ENCODE results near the gene TRPM8. TPM values are rescaled to one million over a fixed set of nuclear protein-coding genes. Genes with fewer than 3 reads are reported as not detected.

TRPM8 gene
- total and polyA plus RNA-seq, 2 of the 13 experiments (the other 11 are each of a cell fraction or from before 2014, with no cell fraction given): 0.12 TPM; not detected in 1

DNA sequence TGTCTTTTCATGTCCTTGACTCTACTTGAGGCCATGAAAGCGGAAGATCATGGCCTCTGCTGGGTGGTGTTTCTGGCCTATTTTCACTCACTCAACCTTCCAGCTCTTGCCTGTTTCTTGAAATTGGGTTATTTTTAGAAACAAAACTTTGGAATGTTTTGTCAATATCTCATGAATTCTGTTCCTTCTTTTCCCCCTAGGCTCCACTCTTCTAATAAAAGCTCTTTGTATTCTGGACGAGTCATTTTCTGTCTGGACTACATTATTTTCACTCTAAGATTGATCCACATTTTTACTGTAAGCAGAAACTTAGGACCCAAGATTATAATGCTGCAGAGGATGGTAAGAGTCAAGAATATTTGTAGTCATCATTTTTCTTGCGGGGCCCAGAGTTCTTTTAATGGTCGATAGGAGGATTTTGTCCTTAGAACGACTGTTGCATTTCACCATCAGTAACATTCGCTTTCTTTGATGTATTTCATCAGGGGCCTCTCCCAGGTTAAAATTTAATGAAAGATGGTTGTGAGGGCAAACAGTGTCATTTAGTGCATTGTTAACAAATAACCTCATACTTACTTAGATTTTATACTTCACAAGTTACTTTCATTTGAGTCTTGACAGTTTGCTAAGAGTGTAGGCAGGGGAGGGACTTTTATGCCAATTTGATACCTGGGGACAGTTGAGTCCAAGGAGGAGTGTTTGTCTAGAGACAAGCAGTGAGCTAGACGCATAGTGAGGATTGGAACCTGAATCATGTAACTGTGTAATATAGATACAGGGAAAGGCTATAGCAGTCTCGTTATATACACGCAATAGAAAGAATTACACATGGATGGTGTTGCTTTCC, 64.6 kb downstream of the TRPM8 start (continued):
- TF ChIP-seq ZNF558 (CRISPR knock-in tag; IDR thresholded peaks at IDR 0.05; ENCODE audit: borderline replicate concordance) (no peak), ARNTL (CRISPR knock-in tag; IDR thresholded peaks at IDR 0.05) (no peak), SMC3 (IDR thresholded peaks at IDR 0.05; ENCODE audit: low read length) (no peak; the same call in 1 of the 2 replicates), XRCC5 (optimal IDR thresholded peaks at IDR 0.05; ENCODE audit: low read length) (no peak), ZNF572 (CRISPR knock-in tag; IDR thresholded peaks at IDR 0.05) (no peak), ESRRA (CRISPR knock-in tag; IDR thresholded peaks at IDR 0.05; ENCODE audit: low read depth) (0 out of 2 replicates have a peak, but pooled peaks have one; percentile 21), ZNF883 (CRISPR knock-in tag; IDR thresholded peaks at IDR 0.05; ENCODE audit: not compliant biosample characterization) (no peak), SRSF9 (IDR thresholded peaks at IDR 0.05; ENCODE audit: borderline replicate concordance, insufficient read depth, low read depth, low read length, poor library complexity, severe bottlenecking) (no peak), TEAD2 (CRISPR knock-in tag; IDR thresholded peaks at IDR 0.05) (no peak)
- TF ChIP-seq, protein P1, sequence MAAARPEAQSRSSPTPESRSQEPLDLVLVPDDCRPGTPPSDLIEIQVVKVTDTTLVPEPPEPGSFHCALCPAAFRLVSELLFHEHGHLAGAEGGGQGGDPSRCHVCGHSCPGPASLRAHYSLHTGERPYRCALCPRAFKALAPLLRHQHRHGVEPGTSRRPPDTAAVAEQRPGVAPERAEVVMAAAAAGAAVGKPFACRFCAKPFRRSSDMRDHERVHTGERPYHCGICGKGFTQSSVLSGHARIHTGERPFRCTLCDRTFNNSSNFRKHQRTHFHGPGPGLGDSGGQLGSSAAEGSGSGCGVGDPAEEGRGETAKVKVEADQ (CRISPR knock-in tag; IDR thresholded peaks at IDR 0.05; ENCODE audit: borderline replicate concordance): no peak
- TF ChIP-seq, protein P2, sequence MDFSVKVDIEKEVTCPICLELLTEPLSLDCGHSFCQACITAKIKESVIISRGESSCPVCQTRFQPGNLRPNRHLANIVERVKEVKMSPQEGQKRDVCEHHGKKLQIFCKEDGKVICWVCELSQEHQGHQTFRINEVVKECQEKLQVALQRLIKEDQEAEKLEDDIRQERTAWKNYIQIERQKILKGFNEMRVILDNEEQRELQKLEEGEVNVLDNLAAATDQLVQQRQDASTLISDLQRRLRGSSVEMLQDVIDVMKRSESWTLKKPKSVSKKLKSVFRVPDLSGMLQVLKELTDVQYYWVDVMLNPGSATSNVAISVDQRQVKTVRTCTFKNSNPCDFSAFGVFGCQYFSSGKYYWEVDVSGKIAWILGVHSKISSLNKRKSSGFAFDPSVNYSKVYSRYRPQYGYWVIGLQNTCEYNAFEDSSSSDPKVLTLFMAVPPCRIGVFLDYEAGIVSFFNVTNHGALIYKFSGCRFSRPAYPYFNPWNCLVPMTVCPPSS (IDR thresholded peaks at IDR 0.05): no peak
- TF ChIP-seq, protein P3, sequence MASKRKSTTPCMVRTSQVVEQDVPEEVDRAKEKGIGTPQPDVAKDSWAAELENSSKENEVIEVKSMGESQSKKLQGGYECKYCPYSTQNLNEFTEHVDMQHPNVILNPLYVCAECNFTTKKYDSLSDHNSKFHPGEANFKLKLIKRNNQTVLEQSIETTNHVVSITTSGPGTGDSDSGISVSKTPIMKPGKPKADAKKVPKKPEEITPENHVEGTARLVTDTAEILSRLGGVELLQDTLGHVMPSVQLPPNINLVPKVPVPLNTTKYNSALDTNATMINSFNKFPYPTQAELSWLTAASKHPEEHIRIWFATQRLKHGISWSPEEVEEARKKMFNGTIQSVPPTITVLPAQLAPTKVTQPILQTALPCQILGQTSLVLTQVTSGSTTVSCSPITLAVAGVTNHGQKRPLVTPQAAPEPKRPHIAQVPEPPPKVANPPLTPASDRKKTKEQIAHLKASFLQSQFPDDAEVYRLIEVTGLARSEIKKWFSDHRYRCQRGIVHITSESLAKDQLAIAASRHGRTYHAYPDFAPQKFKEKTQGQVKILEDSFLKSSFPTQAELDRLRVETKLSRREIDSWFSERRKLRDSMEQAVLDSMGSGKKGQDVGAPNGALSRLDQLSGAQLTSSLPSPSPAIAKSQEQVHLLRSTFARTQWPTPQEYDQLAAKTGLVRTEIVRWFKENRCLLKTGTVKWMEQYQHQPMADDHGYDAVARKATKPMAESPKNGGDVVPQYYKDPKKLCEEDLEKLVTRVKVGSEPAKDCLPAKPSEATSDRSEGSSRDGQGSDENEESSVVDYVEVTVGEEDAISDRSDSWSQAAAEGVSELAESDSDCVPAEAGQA (IDR thresholded peaks at IDR 0.05; ENCODE audit: low read depth): no peak
- TF ChIP-seq, protein P3 (CRISPR knock-in tag; IDR thresholded peaks at IDR 0.05; ENCODE audit: borderline replicate concordance): no peak
- TF ChIP-seq, protein P4, sequence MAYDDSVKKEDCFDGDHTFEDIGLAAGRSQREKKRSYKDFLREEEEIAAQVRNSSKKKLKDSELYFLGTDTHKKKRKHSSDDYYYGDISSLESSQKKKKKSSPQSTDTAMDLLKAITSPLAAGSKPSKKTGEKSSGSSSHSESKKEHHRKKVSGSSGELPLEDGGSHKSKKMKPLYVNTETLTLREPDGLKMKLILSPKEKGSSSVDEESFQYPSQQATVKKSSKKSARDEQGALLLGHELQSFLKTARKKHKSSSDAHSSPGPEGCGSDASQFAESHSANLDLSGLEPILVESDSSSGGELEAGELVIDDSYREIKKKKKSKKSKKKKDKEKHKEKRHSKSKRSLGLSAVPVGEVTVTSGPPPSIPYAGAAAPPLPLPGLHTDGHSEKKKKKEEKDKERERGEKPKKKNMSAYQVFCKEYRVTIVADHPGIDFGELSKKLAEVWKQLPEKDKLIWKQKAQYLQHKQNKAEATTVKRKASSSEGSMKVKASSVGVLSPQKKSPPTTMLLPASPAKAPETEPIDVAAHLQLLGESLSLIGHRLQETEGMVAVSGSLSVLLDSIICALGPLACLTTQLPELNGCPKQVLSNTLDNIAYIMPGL (CRISPR knock-in tag; IDR thresholded peaks at IDR 0.05; ENCODE audit: borderline replicate concordance in 1 of 2, low read depth in 1 of 2): no peak
- TF ChIP-seq, protein P5, sequence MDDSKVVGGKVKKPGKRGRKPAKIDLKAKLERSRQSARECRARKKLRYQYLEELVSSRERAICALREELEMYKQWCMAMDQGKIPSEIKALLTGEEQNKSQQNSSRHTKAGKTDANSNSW (CRISPR knock-in tag; IDR thresholded peaks at IDR 0.05; ENCODE audit: borderline replicate concordance): no peak
